ENCODE data around the gene TRAF3IP1.

DNA sequence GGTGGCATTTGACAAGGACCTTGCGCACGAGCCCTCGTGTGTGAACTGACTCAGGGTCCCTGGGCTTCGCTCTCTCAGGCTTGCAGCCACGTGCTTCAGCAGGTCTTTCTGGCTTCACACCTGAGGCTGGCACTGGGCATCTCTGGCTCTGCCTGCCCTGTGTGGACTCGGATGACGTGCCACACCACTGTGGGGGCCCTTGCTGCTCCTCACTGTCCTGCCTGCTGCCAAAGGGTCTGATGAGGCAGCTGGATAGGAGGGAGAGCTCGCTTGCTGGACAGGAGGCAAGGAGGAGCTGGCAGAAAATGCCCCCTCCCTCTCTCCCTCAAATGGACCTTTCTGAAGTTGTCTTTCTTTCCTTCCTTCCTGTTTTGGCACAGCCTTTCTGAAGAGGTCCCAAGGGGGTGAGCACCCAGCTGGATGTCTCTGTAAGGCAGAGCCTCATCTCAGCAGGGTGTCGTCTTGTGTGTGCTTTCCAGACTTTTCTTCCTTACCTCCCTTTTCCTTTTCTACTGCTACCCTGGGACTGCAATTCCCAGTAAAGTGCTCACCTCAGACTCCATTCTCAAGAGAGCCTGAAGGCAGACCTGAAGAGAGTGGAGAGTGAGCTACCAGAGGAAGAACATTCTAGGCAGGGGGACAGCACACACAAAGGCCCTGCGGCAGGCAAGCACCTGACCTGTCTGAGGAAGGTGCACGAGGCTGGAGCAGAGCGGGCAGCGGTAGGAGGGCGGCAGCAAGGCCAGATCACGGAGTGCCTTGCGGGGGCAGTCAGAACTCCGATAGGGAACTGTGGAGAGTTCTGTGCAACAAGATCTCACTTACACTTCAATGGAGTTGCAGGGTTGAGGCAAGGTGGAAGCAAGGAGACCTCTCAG, 37.2 kb upstream of the TRAF3IP1 start:
- TF ChIP-seq SIN3A (IDR thresholded peaks at IDR 0.05; ENCODE audit: borderline replicate concordance, insufficient read depth, low read length) (no peak), TAF1 (IDR thresholded peaks at IDR 0.05; ENCODE audit: borderline replicate concordance, insufficient read depth, low read length) (no peak), REST (IDR thresholded peaks at IDR 0.05; ENCODE audit: insufficient read depth in 1 of 2, low read depth in 2 of 2, low read length in 2 of 2) (no peak), POLR2AphosphoS5 (IDR thresholded peaks at IDR 0.05; ENCODE audit: low read depth, low read length) (no peak)

Measured in PFSK-1 (cell line).